AML-193 (cell line): ENCODE data around the gene RIPK4.

Experiments
- DNase-seq, 2 experiments: peaks; one replicate each; lab custom pipeline; 2025; lab: John Stamatoyannopoulos, UW

The RIPK4 gene

DNA sequence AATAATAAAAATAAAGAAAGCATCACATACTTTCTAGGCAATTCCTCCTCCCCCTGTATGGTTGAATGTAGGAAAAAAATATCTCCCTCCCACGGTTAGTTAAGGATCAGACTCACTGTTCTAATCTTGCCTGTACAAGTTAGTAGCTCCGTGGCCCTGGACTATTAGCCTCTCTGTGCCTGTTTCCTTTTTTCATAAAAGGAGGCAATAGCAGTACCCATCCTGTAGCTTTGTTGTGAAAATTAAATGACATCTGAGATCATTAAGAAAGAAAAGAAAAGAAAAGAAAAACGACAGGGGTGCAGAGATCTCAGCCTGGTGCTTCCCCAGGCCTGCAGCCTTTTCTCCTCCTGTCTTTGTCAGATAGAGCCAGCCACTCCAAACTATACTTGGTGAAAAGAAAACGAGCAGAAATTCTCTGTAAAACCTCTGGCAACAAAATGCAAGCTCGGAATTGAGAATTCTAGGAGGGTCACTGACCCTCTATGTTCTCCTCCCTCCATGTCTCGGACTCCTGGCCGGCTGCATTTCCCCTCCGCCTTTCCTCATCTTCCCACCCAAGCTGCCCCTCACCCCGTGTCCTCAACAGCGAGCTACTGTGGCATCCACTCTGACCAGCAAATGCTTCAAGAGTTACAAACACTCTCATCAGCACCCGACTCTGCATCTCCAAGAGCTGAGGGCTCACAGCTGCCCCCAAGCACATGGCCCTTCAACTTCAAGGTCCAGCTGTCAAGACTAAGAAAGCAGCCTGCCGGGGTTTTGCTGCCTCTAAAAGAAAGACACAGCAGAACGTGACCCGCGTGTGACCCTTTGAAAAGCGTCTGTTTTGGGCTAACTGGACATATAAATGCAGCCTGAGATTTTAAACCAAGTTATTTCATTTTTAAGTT lies 13.6 kb downstream of the RIPK4 start:
- DNase-seq = no peak

GRCh38 chr21:41752231-41752681 lies 14.6 kb downstream of the RIPK4 start:
- no peak for DNase-seq

GRCh38 chr21:41751611-41752011 lies 15.2 kb downstream of the RIPK4 start:
- no peak for DNase-seq

DNA sequence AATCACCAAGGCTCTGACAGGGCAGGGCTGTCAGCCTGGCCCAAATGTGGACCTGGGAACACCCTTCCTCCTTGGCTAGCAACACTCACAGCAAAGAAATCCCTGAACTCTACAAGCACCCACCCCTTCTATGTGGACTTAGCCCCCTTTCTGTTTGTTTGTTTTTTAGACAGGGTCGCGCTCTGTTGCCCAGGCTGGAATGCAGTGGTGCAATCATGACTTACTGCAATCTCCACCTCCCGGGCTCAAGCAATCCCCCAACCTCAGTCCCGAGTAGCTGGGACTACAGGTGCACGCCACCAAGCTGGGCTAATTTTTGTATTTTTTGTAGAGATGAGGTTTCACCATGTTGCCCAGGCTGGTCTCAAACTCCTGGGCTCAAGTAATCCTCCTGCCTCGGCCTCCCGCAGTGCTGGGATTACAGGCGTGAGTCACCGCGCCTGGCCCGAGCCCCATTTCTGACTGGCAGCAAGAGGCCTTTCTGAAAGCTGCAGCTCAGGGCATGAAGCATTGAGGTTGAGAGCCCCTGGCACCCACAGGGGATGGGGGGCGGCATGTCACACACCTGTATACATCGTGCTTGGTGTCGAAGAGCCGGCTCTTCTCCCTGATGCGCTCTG lies 16.2 kb downstream of the RIPK4 start:
- no peak for DNase-seq

DNA sequence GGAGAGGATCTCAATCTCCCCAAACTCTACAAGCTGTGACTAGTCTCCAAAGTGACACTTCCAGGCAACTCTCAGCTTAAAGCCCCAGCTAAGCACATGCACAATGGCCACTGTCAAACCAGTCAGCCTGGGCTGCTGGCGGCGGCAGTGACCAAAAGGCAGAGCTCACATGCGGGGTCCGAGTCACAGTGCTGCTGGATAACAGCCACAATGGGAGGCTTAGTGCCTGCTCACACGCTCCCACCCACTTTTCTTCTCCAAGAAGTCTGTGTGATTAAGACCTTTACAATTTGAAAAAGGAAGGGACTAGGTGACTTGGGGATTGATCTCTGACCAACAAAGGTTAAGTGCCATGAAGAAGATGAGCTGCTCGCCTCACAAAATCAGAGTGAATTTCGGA lies 16.8 kb downstream of the RIPK4 start:
- DNase-seq = no peak

GRCh38 chr21:41749286-41749685 lies 17.6 kb downstream of the RIPK4 start:
- DNase-seq = no peak

DNA sequence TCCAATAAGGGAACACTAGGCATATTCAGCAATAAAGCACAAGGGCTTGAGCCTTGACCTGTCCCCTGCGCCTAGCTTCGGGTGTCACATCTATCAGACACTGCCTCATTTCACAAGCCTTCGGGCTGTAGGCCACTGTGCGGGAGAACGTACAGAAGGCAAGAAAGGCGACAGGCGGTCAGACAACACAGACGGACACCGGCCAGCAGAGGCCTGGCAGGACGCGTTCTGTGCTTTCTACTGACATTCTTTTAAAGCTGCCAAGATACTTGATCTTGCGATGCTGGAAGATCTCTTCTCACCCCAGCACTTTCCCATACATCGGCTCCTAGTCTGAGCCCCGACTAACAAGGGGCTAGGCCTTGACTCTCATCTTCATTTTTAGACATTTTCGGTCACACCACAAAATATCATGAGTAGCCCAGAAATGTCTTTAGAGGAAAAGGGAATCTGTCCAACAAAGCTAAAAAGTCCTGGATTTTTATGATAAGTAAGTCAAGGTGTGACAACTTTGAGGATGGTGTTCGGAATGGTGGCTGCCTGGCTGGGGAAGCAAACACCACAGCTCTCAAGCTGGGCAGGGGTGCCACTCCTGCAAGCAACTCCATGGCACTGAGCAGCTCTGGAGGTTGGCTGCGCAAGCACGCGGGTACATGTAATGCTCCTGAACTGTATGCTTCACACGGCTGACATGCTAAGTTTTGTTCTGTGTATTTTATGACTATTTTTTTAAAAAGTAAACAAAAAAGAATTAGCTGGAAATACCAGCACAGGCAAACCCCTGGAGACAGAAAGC lies 18.7 kb downstream of the RIPK4 start:
- no peak for DNase-seq

DNA sequence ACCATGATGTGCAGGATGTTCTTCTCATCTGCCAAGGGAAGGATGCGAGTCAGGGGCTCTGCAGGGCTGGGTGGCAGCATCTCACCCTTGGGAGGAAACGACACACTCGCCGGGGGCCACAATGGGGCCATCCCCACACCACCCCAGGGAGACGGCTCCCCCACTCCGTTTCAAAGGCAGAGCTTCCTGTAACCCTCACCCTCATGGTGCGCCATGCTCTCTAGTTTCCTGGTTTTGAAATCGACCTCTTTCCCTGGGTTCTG lies 20.2 kb downstream of the RIPK4 start:
- no peak for DNase-seq

DNA sequence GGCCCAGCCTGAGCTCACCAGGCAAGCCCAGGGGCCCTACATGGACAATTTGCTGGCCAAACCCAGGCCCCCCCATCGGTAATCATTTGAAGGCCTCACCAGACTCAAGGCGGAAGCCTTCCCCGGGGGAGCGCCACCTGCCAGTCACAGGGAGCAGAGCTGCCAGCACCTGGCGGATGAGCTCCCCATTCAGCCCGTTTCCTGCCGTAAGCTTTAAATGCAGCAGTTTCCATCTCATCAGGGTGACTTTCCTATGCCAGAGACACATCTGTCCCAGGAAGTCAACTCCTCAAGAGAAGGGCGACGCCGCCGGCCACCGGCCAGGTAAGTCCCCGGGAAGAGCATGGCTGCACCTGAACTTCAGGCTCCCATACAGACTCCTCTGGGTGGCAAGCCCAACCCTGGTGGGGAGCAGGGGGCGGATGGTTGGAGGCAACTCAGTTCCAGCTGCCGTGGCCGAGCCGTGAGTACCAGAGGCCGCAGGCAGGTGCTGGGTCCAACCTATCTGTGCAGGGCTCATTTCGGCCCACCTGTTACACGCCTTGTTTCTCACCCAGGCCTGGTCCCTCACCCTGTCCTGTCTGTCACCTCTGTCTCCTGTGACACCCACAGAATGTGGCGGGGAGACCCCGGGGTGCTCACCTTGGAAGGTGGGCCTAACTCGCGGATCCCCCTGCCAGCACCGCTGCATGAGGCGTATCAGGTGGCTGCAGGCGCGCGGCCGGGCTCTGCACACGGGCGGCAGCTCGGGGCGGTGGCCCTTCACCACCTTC lies 20.7 kb downstream of the RIPK4 start:
- no peak for DNase-seq

DNA sequence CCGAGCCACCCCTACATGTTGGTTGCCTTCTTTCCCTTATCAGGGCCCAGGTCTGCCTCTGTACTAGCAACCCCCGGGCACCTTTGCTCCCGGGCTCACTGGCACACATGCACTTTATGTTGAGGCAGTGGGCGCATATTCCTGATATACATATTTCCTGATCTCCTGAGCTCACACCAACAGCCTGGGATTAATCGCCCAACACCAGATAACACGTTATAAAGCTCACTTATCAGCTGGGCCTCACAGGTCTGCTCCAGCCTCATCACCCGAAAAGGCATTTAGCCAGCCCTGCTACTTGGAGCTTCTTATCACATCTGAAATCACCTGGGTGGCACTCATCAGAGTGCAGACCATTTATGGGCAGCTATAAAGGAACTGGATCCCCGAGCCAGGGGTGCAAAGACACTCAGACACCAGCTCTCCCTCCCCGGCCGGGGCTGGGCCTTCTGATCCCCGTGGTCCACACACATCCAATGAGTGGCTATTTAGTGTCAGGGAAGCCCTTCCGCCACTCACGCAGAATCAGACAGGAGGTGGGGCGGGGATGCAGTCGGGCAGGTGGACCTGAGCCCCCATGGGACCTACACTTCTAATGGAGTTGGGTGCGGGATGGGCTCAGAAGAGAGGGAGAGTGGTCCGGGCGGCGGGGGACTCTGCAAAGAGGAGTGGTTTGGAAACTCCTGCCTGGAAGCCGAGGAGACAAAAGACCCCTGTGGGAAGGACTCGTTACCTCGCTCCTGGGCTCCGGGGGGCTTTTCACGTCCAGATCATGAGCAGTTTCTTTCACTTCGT lies 21.6 kb downstream of the RIPK4 start:
- no peak for DNase-seq

- DNase-seq = no peak
Observed at GRCh38 chr21:41744028-41744930, 22.6 kb downstream of the RIPK4 start.

GRCh38 chr21:41743321-41744027 lies 23.4 kb downstream of the RIPK4 start:
- DNase-seq = no peak

DNA sequence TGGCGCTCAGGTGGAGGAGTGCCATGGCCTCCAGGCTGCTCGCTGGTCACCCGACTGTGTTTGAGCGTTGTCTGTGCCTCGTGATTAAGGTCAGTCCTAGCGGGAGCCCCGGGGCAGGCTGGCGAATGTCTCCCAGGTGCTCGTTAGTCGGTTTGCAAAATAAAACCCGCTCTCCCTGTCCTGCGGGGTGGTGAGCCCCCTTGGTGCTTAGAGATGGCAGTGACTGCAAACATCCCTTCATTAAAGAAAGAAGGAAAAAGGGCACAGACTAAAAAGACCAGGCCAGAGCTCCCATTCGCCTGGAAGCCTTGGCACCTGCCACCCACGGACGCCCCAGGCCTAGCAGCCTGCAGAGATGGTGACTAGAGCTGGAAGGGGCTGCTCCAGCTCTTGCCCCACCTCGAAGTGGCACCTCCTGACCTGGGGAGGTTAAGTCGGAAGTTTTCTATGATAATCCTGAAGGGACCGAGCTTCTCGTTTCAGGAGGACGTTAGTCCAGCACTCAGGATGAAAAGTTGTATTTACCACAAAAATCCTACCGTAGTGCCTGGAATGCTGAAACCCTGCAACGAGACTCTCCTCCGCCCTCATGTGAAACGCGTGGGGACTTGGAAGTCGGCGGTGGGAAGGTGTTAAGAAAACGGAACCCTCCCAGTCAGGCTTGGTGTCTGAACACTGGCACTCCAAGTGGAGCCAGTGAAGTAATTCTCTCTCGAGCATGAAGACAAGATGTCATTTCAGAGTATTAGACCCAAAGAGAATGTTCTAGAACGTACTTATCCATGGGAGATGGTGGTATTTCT lies 24.6 kb downstream of the RIPK4 start:
- no peak for DNase-seq

GRCh38 chr21:41741253-41742072 lies 25.4 kb downstream of the RIPK4 start:
- DNase-seq = no peak

GRCh38 chr21:41740604-41741252 lies 26.1 kb downstream of the RIPK4 start:
- no peak for DNase-seq

- no peak for DNase-seq
Observed at GRCh38 chr21:41739936-41740335, 26.9 kb downstream of the RIPK4 start.

DNA sequence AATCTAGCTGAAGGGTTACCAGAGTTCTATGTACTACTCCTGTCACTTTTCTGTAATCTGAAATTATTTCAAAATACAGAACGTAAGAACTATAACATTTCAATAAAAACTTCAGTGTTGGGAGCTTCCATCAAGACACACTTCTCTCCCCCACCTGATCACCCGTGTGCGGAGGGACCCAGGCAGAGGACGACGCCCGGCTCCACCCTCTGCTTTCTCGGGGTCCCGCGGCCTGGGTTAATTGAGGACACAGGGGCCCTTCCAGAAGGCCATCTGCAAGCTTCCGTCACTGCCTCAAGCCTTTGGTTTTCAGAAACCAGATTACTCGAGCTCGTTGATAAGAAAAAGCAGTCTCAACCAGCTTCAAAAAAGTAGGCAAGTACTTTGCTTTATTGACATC lies 27.8 kb downstream of the RIPK4 start:
- no peak for DNase-seq
